Neutrophil (primary cell): ENCODE measurements around the gene ZNF451.

ENCODE experiments used
- H3K27ac ChIP-seq: fragments of 200-600 bp; sonication (generic); 2 replicates; pipeline ENCODE4 v1.5.1; 2016; ENCODE audit warnings: mild to moderate bottlenecking, moderate library complexity
- H3K27me3 ChIP-seq: fragments of 200-600 bp; sonication (generic); 2 replicates; pipeline ENCODE4 v1.6.0; 2016; ENCODE audit warnings: mild to moderate bottlenecking
- H3K36me3 ChIP-seq: fragments of 200-600 bp; sonication (generic); 2 replicates; pipeline ENCODE4 v1.5.1; 2017
- H3K4me1 ChIP-seq, 2 experiments: fragments of 200-600 bp in 1 of 2; sonication (generic) in 1 of 2; 1 replicate in 1 of 2; 2 replicates in 1 of 2; pipeline versions ENCODE4 v1.5.1 to v1.6.1; 2013 to 2016; ENCODE audit warnings: low read depth in 1 of 2, low read length in 1 of 2, mild to moderate bottlenecking in 1 of 2, moderate library complexity in 1 of 2; ENCODE audit not compliant: control insufficient read depth in 1 of 2, insufficient read depth in 1 of 2
- H3K4me3 ChIP-seq, 2 experiments: fragments of 200-600 bp in 1 of 2; sonication (generic) in 1 of 2; 1 replicate in 1 of 2; 2 replicates in 1 of 2; pipeline ENCODE4 v1.5.1; 2013 to 2016; ENCODE audit warnings: low read depth in 1 of 2, low read length in 1 of 2, mild to moderate bottlenecking in 1 of 2, moderate library complexity in 1 of 2
- H3K9me3 ChIP-seq: fragments of 200-600 bp; sonication (generic); 2 replicates; pipeline ENCODE4 v1.5.1; 2016
- TF ChIP-seq, protein P1 (sequence below): fragments of 200-600 bp; sonication (generic); IDR thresholded peaks from 2 replicates; pipeline ENCODE4 v1.5.1; 2016; ENCODE audit warnings: antibody characterized with exemption

Gene ZNF451

DNA sequence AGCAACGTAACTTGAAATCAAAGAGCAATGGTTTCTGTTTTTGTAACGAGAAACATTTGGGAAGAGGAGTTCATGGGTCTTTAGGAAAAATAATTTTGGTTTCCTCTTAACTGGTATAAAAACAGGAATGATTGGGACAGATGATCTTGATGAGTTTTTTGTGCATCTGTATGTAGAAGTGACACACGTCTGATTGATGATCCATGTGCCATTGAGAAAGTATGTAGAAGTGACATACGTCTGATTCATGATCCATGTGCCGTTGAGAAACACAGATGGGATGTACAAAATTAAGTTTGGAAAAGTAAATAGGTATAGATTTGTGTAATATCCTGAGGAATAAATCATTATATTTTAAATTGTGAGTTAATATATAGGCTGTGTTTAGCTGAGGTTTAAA, 41.4 kb upstream of the ZNF451 start:
- Histone ChIP-seq H3K9me3 (no peaks in the 10 kb centered on the region), H3K27me3 (peaks cover 24% of the 10 kb centered on the region), H3K27ac (no peak overlapping the region), H3K4me3 (no peak overlapping the region), H3K4me1 (peaks cover 0 to 7% of the 10 kb centered on the region in 2 experiments), H3K36me3 (peaks cover 7% of the 10 kb centered on the region)
- TF ChIP-seq, protein P1, sequence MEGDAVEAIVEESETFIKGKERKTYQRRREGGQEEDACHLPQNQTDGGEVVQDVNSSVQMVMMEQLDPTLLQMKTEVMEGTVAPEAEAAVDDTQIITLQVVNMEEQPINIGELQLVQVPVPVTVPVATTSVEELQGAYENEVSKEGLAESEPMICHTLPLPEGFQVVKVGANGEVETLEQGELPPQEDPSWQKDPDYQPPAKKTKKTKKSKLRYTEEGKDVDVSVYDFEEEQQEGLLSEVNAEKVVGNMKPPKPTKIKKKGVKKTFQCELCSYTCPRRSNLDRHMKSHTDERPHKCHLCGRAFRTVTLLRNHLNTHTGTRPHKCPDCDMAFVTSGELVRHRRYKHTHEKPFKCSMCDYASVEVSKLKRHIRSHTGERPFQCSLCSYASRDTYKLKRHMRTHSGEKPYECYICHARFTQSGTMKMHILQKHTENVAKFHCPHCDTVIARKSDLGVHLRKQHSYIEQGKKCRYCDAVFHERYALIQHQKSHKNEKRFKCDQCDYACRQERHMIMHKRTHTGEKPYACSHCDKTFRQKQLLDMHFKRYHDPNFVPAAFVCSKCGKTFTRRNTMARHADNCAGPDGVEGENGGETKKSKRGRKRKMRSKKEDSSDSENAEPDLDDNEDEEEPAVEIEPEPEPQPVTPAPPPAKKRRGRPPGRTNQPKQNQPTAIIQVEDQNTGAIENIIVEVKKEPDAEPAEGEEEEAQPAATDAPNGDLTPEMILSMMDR: no peak

DNA sequence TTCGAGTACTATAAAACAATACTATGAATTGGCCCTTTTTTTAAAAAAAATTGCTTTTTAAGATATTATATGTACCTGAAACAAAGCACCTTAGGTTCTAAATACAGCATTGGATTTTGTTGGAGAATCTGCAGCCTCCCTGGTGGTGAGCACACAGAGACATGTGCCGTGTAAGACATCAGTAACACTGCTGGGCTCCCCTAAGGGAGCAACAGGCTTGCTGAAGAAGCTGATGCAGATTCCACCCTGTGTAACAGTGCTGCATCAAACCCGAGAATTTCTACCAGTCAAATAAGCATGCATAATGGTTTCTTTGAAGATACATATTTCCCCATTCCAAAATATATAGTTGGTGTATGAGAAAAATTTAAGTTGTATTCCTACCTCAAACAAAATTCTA, 26.1 kb upstream of the ZNF451 start:
- H3K9me3 ChIP-seq: no peaks in the 10 kb centered on the region

DNA sequence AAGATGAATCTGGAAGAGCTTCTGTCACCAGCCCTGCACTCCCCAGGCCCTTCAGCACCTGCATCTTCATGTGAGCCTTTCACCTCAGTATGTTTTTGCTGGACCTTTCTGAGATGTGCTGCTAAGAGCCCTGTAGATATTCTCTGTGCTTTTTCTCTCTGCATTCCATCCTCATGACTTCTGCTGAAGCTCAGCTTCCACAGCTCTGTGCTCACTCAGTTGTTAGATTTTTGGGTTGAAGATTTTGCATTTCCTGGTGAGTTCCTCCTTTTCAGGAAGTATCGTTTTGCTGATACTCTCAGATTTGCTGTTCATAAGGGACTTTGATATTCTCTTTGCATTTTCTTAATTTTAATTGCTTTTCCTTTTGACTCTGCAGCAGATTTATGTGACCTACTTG, 25.2 kb upstream of the ZNF451 start:
- H3K27ac ChIP-seq: no peak overlapping the region
- TF ChIP-seq, protein P1: no peak
- H3K4me3 ChIP-seq: no peak overlapping the region
- H3K9me3 ChIP-seq: no peaks in the 10 kb centered on the region
- no peaks in the 10 kb centered on the region for H3K27me3 ChIP-seq
- H3K36me3 ChIP-seq: peaks cover 3% of the 10 kb centered on the region
- H3K4me1 ChIP-seq: no peaks in the 10 kb centered on the region

More for the DNA sequence above, 26.1 kb upstream of the ZNF451 start:
- H3K36me3 ChIP-seq: peaks cover 3% of the 10 kb centered on the region
- TF ChIP-seq, protein P1: no peak
- no peak overlapping the region for H3K4me3 ChIP-seq
- no peaks in the 10 kb centered on the region for H3K27me3 ChIP-seq
- no peaks in the 10 kb centered on the region for H3K4me1 ChIP-seq
- no peak overlapping the region for H3K27ac ChIP-seq

DNA sequence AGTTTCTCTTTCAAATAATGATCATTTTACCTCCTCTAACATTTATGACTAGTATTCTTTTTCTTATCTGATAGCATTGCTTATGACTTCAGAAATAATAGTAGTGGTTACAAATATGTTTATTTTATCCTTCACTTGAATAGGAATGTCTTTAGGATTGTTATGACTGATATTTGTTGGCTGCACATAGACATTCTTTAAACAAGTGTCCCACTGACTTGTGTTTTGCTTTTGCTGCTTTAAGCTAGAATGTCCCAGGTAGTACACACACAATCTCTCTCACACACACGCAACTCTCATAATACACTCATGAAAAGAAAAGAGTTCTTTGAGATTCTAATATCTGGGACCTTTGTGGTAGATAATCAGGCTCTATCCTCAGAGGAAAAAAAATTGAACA, 21.9 kb upstream of the ZNF451 start:
- no peak overlapping the region for H3K27ac ChIP-seq
- H3K9me3 ChIP-seq: no peaks in the 10 kb centered on the region
- H3K27me3 ChIP-seq: no peaks in the 10 kb centered on the region
- no peak overlapping the region for H3K4me3 ChIP-seq
- no peaks in the 10 kb centered on the region for H3K4me1 ChIP-seq
- TF ChIP-seq, protein P1: no peak
- H3K36me3 ChIP-seq: no peaks in the 10 kb centered on the region

DNA sequence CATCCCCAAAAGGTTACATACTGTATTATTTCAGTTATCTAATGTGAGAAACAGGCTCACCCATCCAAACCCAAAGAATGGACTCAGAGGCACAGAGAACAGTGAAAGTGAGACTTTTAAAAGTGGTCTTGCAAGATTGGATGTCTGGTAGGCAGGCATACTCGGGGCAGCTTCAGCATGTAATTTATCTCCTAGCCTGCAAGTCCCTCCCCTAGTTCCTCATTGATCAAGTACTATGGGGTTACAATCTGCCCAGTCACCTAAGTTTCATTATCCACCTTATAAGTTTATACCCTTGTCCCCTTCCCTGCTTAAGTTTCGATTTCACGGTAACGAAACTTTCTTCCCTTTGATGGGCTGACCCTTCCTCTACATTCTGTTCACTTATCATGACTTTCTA, 20.8 kb upstream of the ZNF451 start:
- TF ChIP-seq, protein P1: no peak
- Histone ChIP-seq H3K4me3 (no peak overlapping the region), H3K36me3 (no peaks in the 10 kb centered on the region), H3K9me3 (no peaks in the 10 kb centered on the region), H3K4me1 (no peaks in the 10 kb centered on the region), H3K27me3 (no peaks in the 10 kb centered on the region), H3K27ac (no peak overlapping the region)

DNA sequence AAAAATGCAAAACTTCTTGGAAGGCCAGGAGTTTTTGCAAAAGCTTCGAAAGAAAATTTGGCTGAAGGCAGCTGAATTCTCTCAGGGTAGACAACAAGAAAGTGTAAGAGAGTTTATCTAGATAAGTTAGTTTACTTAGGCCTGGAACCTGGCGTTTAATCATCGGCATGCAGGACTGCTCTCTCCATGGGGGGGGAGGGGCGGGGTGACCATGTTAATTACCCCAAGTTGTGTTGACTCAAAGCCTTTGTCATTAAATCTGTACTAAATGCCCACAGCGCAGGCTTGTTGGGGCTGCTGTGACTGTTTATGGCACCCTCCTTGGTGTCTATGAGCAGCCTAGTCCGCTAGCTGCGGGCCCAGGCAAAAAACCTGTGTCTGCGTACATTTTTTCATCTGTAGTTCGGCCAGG, 20.1 kb upstream of the ZNF451 start:
- Histone ChIP-seq H3K27ac (no peak overlapping the region), H3K4me1 (no peaks in the 10 kb centered on the region), H3K9me3 (no peaks in the 10 kb centered on the region), H3K4me3 (no peak overlapping the region), H3K27me3 (no peaks in the 10 kb centered on the region), H3K36me3 (no peaks in the 10 kb centered on the region)
- TF ChIP-seq, protein P1: no peak
